H1 (cell line): ENCODE data around the gene SMIM23. TPM values are rescaled to one million over a fixed set of nuclear protein-coding genes. Genes with fewer than 3 reads are reported as not detected.
A peak's percentile ranks its signal among the peaks of the same experiment; 100 is the strongest.

Experiments
- CTCF ChIA-PET: fragments of 300-600 bp; sonication (Branson Sonifier 250); formaldehyde crosslinking; loops from one replicate; lab custom pipeline; 2021; ENCODE audit not compliant: partially characterized antibody; lab: Charles Lee
- POLR2A ChIA-PET: fragments of 300-600 bp; sonication (Branson Sonifier 250); formaldehyde crosslinking; loops from one replicate; lab custom pipeline; 2021; ENCODE audit warnings: inconsistent platforms; ENCODE audit not compliant: partially characterized antibody; lab: Charles Lee
- DNase-seq, 2 experiments: peaks; one replicate each; pipeline versions ENCODE4 v3.0.0 to v3.0.0-alpha.2; 2010 to 2022; ENCODE audit warnings: low spot score in 2 of 2, low read depth in 1 of 2, mixed read lengths in 1 of 2
- FAIRE-seq: peaks from 2 replicates; lab custom pipeline; 2011; peaks lifted over from hg19 to GRCh38; lab: Jason Lieb, UNC
- H2AFZ ChIP-seq: 2 replicates; pipeline ENCODE4 v1.8.1; 2012; ENCODE audit warnings: low read length, inconsistent platforms
- H2AK5ac ChIP-seq: 2 replicates; pipeline ENCODE4 v1.6.1; 2013; ENCODE audit warnings: low read depth, low read length
- H2BK120ac ChIP-seq: replicated peaks from 2 replicates; pipeline ENCODE3; 2013; ENCODE audit warnings: low read depth, low read length, inconsistent platforms
- H2BK12ac ChIP-seq: 2 replicates; pipeline ENCODE4 v1.6.1; 2013; ENCODE audit warnings: low read depth, low read length
- H2BK15ac ChIP-seq: 2 replicates; pipeline ENCODE4 v1.6.1; 2013; ENCODE audit warnings: low read length
- H2BK20ac ChIP-seq: 2 replicates; pipeline ENCODE4 v1.6.1; 2013; ENCODE audit warnings: low read length
- H2BK5ac ChIP-seq: 2 replicates; pipeline ENCODE4 v1.6.1; 2013; ENCODE audit warnings: low read depth, low read length
- H3K14ac ChIP-seq: 2 replicates; pipeline ENCODE4 v1.6.1; 2013; ENCODE audit warnings: inconsistent platforms; ENCODE audit not compliant: insufficient read length
- H3K18ac ChIP-seq: 2 replicates; pipeline ENCODE4 v1.6.1; 2013; ENCODE audit warnings: low read length; ENCODE audit errors: extremely low read depth
- H3K23ac ChIP-seq: 2 replicates; pipeline ENCODE4 v1.6.1; 2013; ENCODE audit warnings: inconsistent platforms; ENCODE audit not compliant: insufficient read length
- H3K23me2 ChIP-seq: 2 replicates; pipeline ENCODE4 v1.6.1; 2013; ENCODE audit warnings: low read depth, low read length
- H3K27ac ChIP-seq: 2 replicates; pipeline ENCODE4 v1.6.1; 2011; ENCODE audit warnings: low read depth, low read length, inconsistent platforms
- H3K27me3 ChIP-seq, 4 experiments: replicated peaks in 1 of 4; 1 replicate in 1 of 4; 2 replicates in 3 of 4; pipeline versions ENCODE4 v1.6.1 to v1.8.1; 2011 to 2013; ENCODE audit warnings: low read length in 3 of 4, mild to moderate bottlenecking in 3 of 4, inconsistent platforms in 2 of 4, mixed read lengths in 2 of 4, moderate library complexity in 1 of 4; ENCODE audit not compliant: control insufficient read depth in 3 of 4, insufficient read depth in 3 of 4; ENCODE audit errors: extremely low read depth in 1 of 4
- H3K36me3 ChIP-seq, 4 experiments: 2 replicates each; pipeline versions ENCODE4 v1.6.1 to v1.8.1; 2011 to 2013; ENCODE audit warnings: mild to moderate bottlenecking in 4 of 4, low read length in 3 of 4, moderate library complexity in 2 of 4, control low read depth in 1 of 4, inconsistent platforms in 1 of 4; ENCODE audit not compliant: insufficient read depth in 4 of 4, control insufficient read depth in 2 of 4
- H3K4ac ChIP-seq: replicated peaks from 2 replicates; pipeline ENCODE3; 2013; ENCODE audit warnings: low read length, low read depth, mixed read lengths, inconsistent platforms; ENCODE audit not compliant: insufficient read length
- H3K4me1 ChIP-seq, 4 experiments: replicated peaks in 1 of 4; 1 replicate in 1 of 4; 2 replicates in 3 of 4; pipeline versions ENCODE4 v1.6.1 to v1.8.1; 2011 to 2013; ENCODE audit warnings: low read length in 3 of 4, inconsistent platforms in 2 of 4, mixed read lengths in 1 of 4; ENCODE audit not compliant: insufficient read depth in 4 of 4, control insufficient read depth in 3 of 4
- H3K4me2 ChIP-seq, 2 experiments: 2 replicates each; pipeline versions ENCODE4 v1.6.1 to v1.8.1; 2011 to 2013; ENCODE audit warnings: low read depth in 2 of 2, low read length in 2 of 2, control low read depth in 1 of 2, inconsistent platforms in 1 of 2, mild to moderate bottlenecking in 1 of 2; ENCODE audit not compliant: insufficient read depth in 1 of 2
- H3K4me3 ChIP-seq, 4 experiments: fragments of 200-600, 300-600 bp in 1 of 4; sonication (generic), shearing (Covaris generic), sonication (Bioruptor Twin) in 1 of 4; 2 replicates each; pipeline versions ENCODE4 v1.5.1 to v1.8.1; 2011 to 2016; ENCODE audit warnings: low read length in 4 of 4, low read depth in 3 of 4, control low read depth in 2 of 4, inconsistent platforms in 2 of 4, mild to moderate bottlenecking in 2 of 4, mixed read lengths in 1 of 4, moderate library complexity in 1 of 4; ENCODE audit not compliant: insufficient read depth in 2 of 4; ENCODE audit errors: extremely low read depth in 1 of 4
- H3K56ac ChIP-seq: replicated peaks from 2 replicates; pipeline ENCODE3; 2013; ENCODE audit warnings: low read depth, mild to moderate bottlenecking, mixed read lengths, low read length, inconsistent platforms; ENCODE audit not compliant: insufficient read length
- H3K79me1 ChIP-seq: 2 replicates; pipeline ENCODE4 v1.6.1; 2013; ENCODE audit warnings: low read depth, low read length, control low read depth
- H3K79me2 ChIP-seq, 2 experiments: 2 replicates each; pipeline versions ENCODE4 v1.6.1 to v1.8.1; 2012 to 2013; ENCODE audit warnings: low read length in 2 of 2, mild to moderate bottlenecking in 2 of 2, inconsistent platforms in 1 of 2; ENCODE audit not compliant: insufficient read depth in 2 of 2, control insufficient read depth in 1 of 2
- H3K9ac ChIP-seq, 4 experiments: replicated peaks in 1 of 4; 1 replicate in 1 of 4; 2 replicates in 3 of 4; pipeline versions ENCODE4 v1.6.1 to v1.8.1; 2011 to 2013; ENCODE audit warnings: low read depth in 3 of 4, low read length in 3 of 4, control low read depth in 2 of 4, mild to moderate bottlenecking in 2 of 4, moderate library complexity in 2 of 4, inconsistent platforms in 1 of 4; ENCODE audit errors: extremely low read depth in 1 of 4
- H3K9me3 ChIP-seq, 2 experiments: 2 replicates each; pipeline versions ENCODE4 v1.6.1 to v1.8.1; 2012 to 2013; ENCODE audit warnings: mild to moderate bottlenecking in 2 of 2, moderate library complexity in 2 of 2, control low read depth in 1 of 2, inconsistent platforms in 1 of 2, low read depth in 1 of 2, low read length in 1 of 2, mixed read lengths in 1 of 2; ENCODE audit not compliant: insufficient read depth in 2 of 2
- H4K20me1 ChIP-seq, 2 experiments: replicated peaks in 1 of 2; 2 replicates each; pipeline versions ENCODE3 to v1.8.1; 2011 to 2013; ENCODE audit warnings: inconsistent platforms in 2 of 2, low read length in 2 of 2, mild to moderate bottlenecking in 1 of 2; ENCODE audit not compliant: insufficient read depth in 2 of 2, control insufficient read depth in 1 of 2
- H4K5ac ChIP-seq: 2 replicates; pipeline ENCODE4 v1.6.1; 2013; ENCODE audit warnings: low read length, low read depth, mixed read lengths, inconsistent platforms; ENCODE audit not compliant: insufficient read length
- H4K8ac ChIP-seq: 2 replicates; pipeline ENCODE4 v1.8.0; 2013; ENCODE audit warnings: mild to moderate bottlenecking, moderate library complexity, low read length, inconsistent platforms; ENCODE audit not compliant: insufficient read depth; ENCODE audit errors: extremely low read depth
- H4K91ac ChIP-seq: replicated peaks from 2 replicates; pipeline ENCODE3; 2013; ENCODE audit warnings: low read length, mixed read lengths, inconsistent platforms; ENCODE audit not compliant: insufficient read length
- SP2 ChIP-seq: IDR thresholded peaks from 2 replicates; pipeline ENCODE4 v1.6.1; 2012; ENCODE audit warnings: mild to moderate bottlenecking, low read length, inconsistent platforms
- USF2 ChIP-seq: IDR thresholded peaks from 2 replicates; pipeline ENCODE4 v1.6.1; 2011; ENCODE audit warnings: low read length, improper control_type of control experiment
- WGBS, 2 experiments: shearing (Covaris generic) in 1 of 2; methylation state at CpG; one replicate each; pipeline versions ENCODE4 v1.1.6 to v1.1.7; 2013 to 2015; ENCODE audit warnings: low lambda C conversion rate in 2 of 2, mixed read lengths in 2 of 2, inconsistent platforms in 1 of 2, low coverage in 1 of 2, missing lambda C conversion rate in 1 of 2; ENCODE audit not compliant: insufficient replicate concordance in 2 of 2, insufficient coverage in 1 of 2, insufficient read length in 1 of 2; ENCODE audit errors: extremely low coverage in 1 of 2, missing lambda C conversion rate in 1 of 2; 5-methylcytosine and 5-hydroxymethylcytosine counted together
- polyA plus RNA-seq, 7 experiments: library from polyadenylated mRNA; depleted of rRNA in 3 of 7; stranded (reverse) in 5 of 7; unstranded in 2 of 7; fragments of >200 nt in 5 of 7; fragments of 200-250 nt in 2 of 7; gene quantifications; 1 replicate in 5 of 7; 2 replicates in 1 of 7; 4 replicates in 1 of 7; pipeline versions ENCODE4 v1.2.1 to v1.2.3, GENCODE V29; 2011 to 2013; ENCODE audit warnings: missing spikeins in 2 of 7, mixed read lengths in 2 of 7
- total RNA-seq: library from RNA; stranded (reverse); fragmentation: NEBNext Ultra II Directional; extraction: Animal tissue kit (Norgen Biotek cat#: 25700); gene quantifications from 2 replicates; pipeline ENCODE4 v1.2.1, GENCODE V29; 2021

SMIM23 gene
- total and polyA plus RNA-seq, 2 of the 8 experiments (the other 6 are each of a cell fraction or from before 2014, with no cell fraction given) = not detected

GRCh38 chr5:171797543-171797942 lies 11.9 kb downstream of the SMIM23 start:
- 91% methylated on average over 5 of the region's 5 CpGs; no CpG with 5 or more reads in 1 of the 2 experiments for WGBS, 2 experiments

More at GRCh38 chr5:171797543-171797942, 11.9 kb downstream of the SMIM23 start:
- DNase-seq (no peak), FAIRE-seq (no peak)
- ChIA-PET POLR2A (no interaction called here), CTCF (interaction anchor here (1.1 to 1.7 kb wide), 3 partner anchors 49 to 60 kb away, joined by 3 to 5 read pairs (median 3); no protein-coding TSS in a partner anchor)
- H2AK5ac ChIP-seq = no peak overlapping the region
- no peaks in the 10 kb centered on the region for H3K79me2 ChIP-seq
- no peak overlapping the region for H3K4ac ChIP-seq
- no peak overlapping the region for H3K4me3 ChIP-seq
- no peak overlapping the region for H2BK20ac ChIP-seq
- no peaks in the 10 kb centered on the region for H3K79me1 ChIP-seq
- no peak overlapping the region for H2BK120ac ChIP-seq
- no peak overlapping the region for H3K9ac ChIP-seq
- no peak overlapping the region for H3K27ac ChIP-seq
- no peak overlapping the region for H4K8ac ChIP-seq
- H3K14ac ChIP-seq = no peak overlapping the region
- H3K4me1 ChIP-seq = no peaks in the 10 kb centered on the region
- H2AFZ ChIP-seq = no peak overlapping the region; the same call in 1 of the 2 replicates
- no peaks in the 10 kb centered on the region for H4K20me1 ChIP-seq
- H3K36me3 ChIP-seq = no peaks in the 10 kb centered on the region
- H3K9me3 ChIP-seq = no peaks in the 10 kb centered on the region
- no peak overlapping the region for H2BK12ac ChIP-seq
- no peak overlapping the region for H2BK5ac ChIP-seq
- no peak overlapping the region for H3K56ac ChIP-seq
- H3K27me3 ChIP-seq = no peaks in the 10 kb centered on the region
- H3K23ac ChIP-seq = no peak overlapping the region
- TF ChIP-seq SP2 (no peak), USF2 (0 out of 2 replicates have a peak, but pooled peaks have one; percentile 6)
- no peaks in the 10 kb centered on the region for H3K23me2 ChIP-seq
- no peak overlapping the region for H3K18ac ChIP-seq
- no peak overlapping the region for H2BK15ac ChIP-seq
- no peak overlapping the region for H4K5ac ChIP-seq
- H3K4me2 ChIP-seq = no peak overlapping the region
- H4K91ac ChIP-seq = no peak overlapping the region
